ENCODE results near the gene IGFALS. TPM values are rescaled to one million over a fixed set of nuclear protein-coding genes. Genes with fewer than 3 reads are reported as not detected.

Gene IGFALS
- total RNA-seq = under 0.01 and 0.50 TPM in 2 replicates

GRCh38 chr16:1793578-1794220 is at the start of gene IGFALS:
IGFALS (minus strand) TSS chr16:1793705; CDS start chr16:1793652, 53 bp downstream.

GRCh38 chr16:1826691-1827573 is 33.4 kb upstream of the IGFALS start, which contains the start of the genes FAHD1 and HAGH:
FAHD1 (plus strand) TSS chr16:1827206; CDS start chr16:1827239, 33 bp downstream.
HAGH (minus strand) TSS chr16:1826825; CDS start chr16:1826787, 38 bp downstream.

GRCh38 chr16:1782408-1783264 is 10.9 kb downstream of the IGFALS start, which contains the start of the genes NUBP2 and SPSB3:
NUBP2 (plus strand) TSS chr16:1782960; CDS start chr16:1783021, 61 bp downstream.
SPSB3 (minus strand) TSS chr16:1782571; CDS start chr16:1781483, 1,088 bp downstream.

GRCh38 chr16:1772908-1773702 is 20.4 kb downstream of the IGFALS start, which contains the start of gene MRPS34:
MRPS34 (minus strand) TSS chr16:1773134; CDS start chr16:1773119, 15 bp downstream.

GRCh38 chr16:1772362-1772907 is 21.1 kb downstream of the IGFALS start, which contains the start of gene EME2:
EME2 (plus strand) TSS chr16:1772810; CDS start chr16:1773228, 418 bp downstream.

GRCh38 chr16:1771188-1771863 is 22.2 kb downstream of the IGFALS start, which contains the start of gene NME3:
NME3 (minus strand) TSS chr16:1771543; CDS start chr16:1771534, 9 bp downstream.

Other genes with a start within 250 kb of the IGFALS start
- 27.2 and 42.7 TPM in 2 replicates for gene IFT140, start 181.6 kb downstream of the IGFALS start, total RNA-seq
- 7.7 and 8.4 TPM in 2 replicates for gene CRAMP1, start 181.3 kb downstream of the IGFALS start, total RNA-seq
- gene JPT2, start 115.4 kb downstream of the IGFALS start, total RNA-seq = 28.0 and 49.4 TPM in 2 replicates
- gene MAPK8IP3, start 87.5 kb downstream of the IGFALS start, total RNA-seq = 42.9 and 44.9 TPM in 2 replicates
- gene NME3, start 22.2 kb downstream of the IGFALS start, total RNA-seq = 34.6 and 65.0 TPM in 2 replicates
- 11.7 and 16.5 TPM in 2 replicates for gene EME2, start 20.9 kb downstream of the IGFALS start, total RNA-seq
- gene MRPS34, start 20.6 kb downstream of the IGFALS start, total RNA-seq = 89.7 and 102 TPM in 2 replicates
- gene SPSB3, start 11.1 kb downstream of the IGFALS start, total RNA-seq = 29.0 and 37.5 TPM in 2 replicates
- 70.7 and 82.7 TPM in 2 replicates for gene NUBP2, start 10.7 kb downstream of the IGFALS start, total RNA-seq
- 48.1 and 55.1 TPM in 2 replicates for gene HAGH, start 33.1 kb upstream of the IGFALS start, total RNA-seq
- 66.5 and 87.0 TPM in 2 replicates for gene FAHD1, start 33.5 kb upstream of the IGFALS start, total RNA-seq
- 0.22 and 0.50 TPM in 2 replicates for gene MEIOB, start 78.5 kb upstream of the IGFALS start, total RNA-seq
- not detected in 2 replicates for gene HS3ST6, start 124.7 kb upstream of the IGFALS start, total RNA-seq
- gene MSRB1, start 149.5 kb upstream of the IGFALS start, total RNA-seq = 6.2 and 6.6 TPM in 2 replicates
- not detected in 2 replicates for gene RPL3L, start 161.0 kb upstream of the IGFALS start, total RNA-seq
- gene NDUFB10, start 165.8 kb upstream of the IGFALS start, total RNA-seq = 110 and 149 TPM in 2 replicates
- gene RPS2, start 171.1 kb upstream of the IGFALS start, total RNA-seq = 1,423 and 2,571 TPM in 2 replicates
- gene RNF151, start 173.2 kb upstream of the IGFALS start, total RNA-seq = not detected in 2 replicates
- gene TBL3, start 178.3 kb upstream of the IGFALS start, total RNA-seq = 40.7 and 57.5 TPM in 2 replicates
- not detected in 2 replicates for gene NOXO1, start 187.8 kb upstream of the IGFALS start, total RNA-seq
- 18.5 and 23.0 TPM in 2 replicates for gene GFER, start 190.5 kb upstream of the IGFALS start, total RNA-seq
- 1.4 and 6.1 TPM in 2 replicates for gene SYNGR3, start 196.3 kb upstream of the IGFALS start, total RNA-seq
- 20.7 and 22.7 TPM in 2 replicates for gene ZNF598, start 216.1 kb upstream of the IGFALS start, total RNA-seq
- gene NPW, start 226.1 kb upstream of the IGFALS start, total RNA-seq = 0.33 and 0.87 TPM in 2 replicates
- 12.1 and 17.7 TPM in 2 replicates for gene NHERF2, start 233.2 kb upstream of the IGFALS start, total RNA-seq